H9 (cell line): ENCODE measurements around the gene IFIT1. TPM values are rescaled to one million over a fixed set of nuclear protein-coding genes. Genes with fewer than 3 reads are reported as not detected.

Experiments
- DNase-seq: peaks from one replicate; pipeline ENCODE4 v3.0.0-alpha.2; 2017
- H2AFZ ChIP-seq: one replicate; pipeline ENCODE4 v1.6.1; 2013; ENCODE audit warnings: mild to moderate bottlenecking, low read length, control low read depth, moderate library complexity
- H2AK5ac ChIP-seq: 2 replicates; pipeline ENCODE4 v1.6.1; 2013; ENCODE audit warnings: low read length, control low read depth, mixed read lengths; ENCODE audit not compliant: insufficient read length
- H2BK120ac ChIP-seq: one replicate; pipeline ENCODE4 v1.6.1; 2013; ENCODE audit warnings: low read depth, mild to moderate bottlenecking, low read length, control low read depth, inconsistent platforms; ENCODE audit not compliant: poor library complexity, severe bottlenecking
- H2BK12ac ChIP-seq: 2 replicates; pipeline ENCODE4 v1.6.1; 2013; ENCODE audit warnings: low read length, control low read depth, mixed read lengths, low read depth; ENCODE audit not compliant: insufficient read length
- H2BK15ac ChIP-seq: 2 replicates; pipeline ENCODE4 v1.6.1; 2013; ENCODE audit warnings: low read depth, low read length, control low read depth
- H2BK20ac ChIP-seq: one replicate; pipeline ENCODE4 v1.6.1; 2013; ENCODE audit warnings: low read depth, mild to moderate bottlenecking, low read length, control low read depth, inconsistent platforms; ENCODE audit not compliant: poor library complexity, severe bottlenecking
- H2BK5ac ChIP-seq: 2 replicates; pipeline ENCODE4 v1.6.1; 2013; ENCODE audit warnings: low read length, control low read depth, mixed read lengths; ENCODE audit not compliant: insufficient read length
- H3K14ac ChIP-seq: 2 replicates; pipeline ENCODE4 v1.6.1; 2013; ENCODE audit warnings: low read length, control low read depth; ENCODE audit not compliant: insufficient read depth
- H3K18ac ChIP-seq: 2 replicates; pipeline ENCODE4 v1.6.1; 2013; ENCODE audit warnings: low read depth, mild to moderate bottlenecking, mixed read lengths, low read length, control low read depth; ENCODE audit not compliant: insufficient read length
- H3K23ac ChIP-seq: 2 replicates; pipeline ENCODE4 v1.6.1; 2013; ENCODE audit warnings: low read length, control low read depth, mixed read lengths, low read depth; ENCODE audit not compliant: insufficient read length
- H3K23me2 ChIP-seq: 2 replicates; pipeline ENCODE4 v1.6.1; 2013; ENCODE audit warnings: low read depth, mild to moderate bottlenecking, mixed read lengths, low read length, control low read depth; ENCODE audit not compliant: insufficient read length, poor library complexity, severe bottlenecking
- H3K27ac ChIP-seq: 2 replicates; pipeline ENCODE4 v1.5.1; 2013; ENCODE audit warnings: low read length, control low read depth, mixed read lengths, low read depth; ENCODE audit not compliant: insufficient read length
- H3K27me3 ChIP-seq: 2 replicates; pipeline ENCODE4 v1.6.1; 2013; ENCODE audit warnings: low read length, control low read depth, inconsistent platforms; ENCODE audit not compliant: insufficient read depth
- H3K4ac ChIP-seq: 2 replicates; pipeline ENCODE4 v1.6.1; 2013; ENCODE audit warnings: low read depth, mild to moderate bottlenecking, control low read depth, inconsistent platforms, low read length, moderate library complexity
- H3K4me1 ChIP-seq: 2 replicates; pipeline ENCODE4 v1.6.1; 2013; ENCODE audit warnings: low read length, control low read depth, inconsistent platforms; ENCODE audit not compliant: insufficient read depth
- H3K4me2 ChIP-seq: 2 replicates; pipeline ENCODE4 v1.6.1; 2013; ENCODE audit warnings: low read length, control low read depth, mixed read lengths; ENCODE audit not compliant: insufficient read length, insufficient read depth
- H3K56ac ChIP-seq: 2 replicates; pipeline ENCODE4 v1.6.1; 2013; ENCODE audit warnings: low read depth, mild to moderate bottlenecking, mixed read lengths, low read length, control low read depth; ENCODE audit not compliant: insufficient read length
- H3K79me1 ChIP-seq: 2 replicates; pipeline ENCODE4 v1.6.1; 2013; ENCODE audit warnings: low read depth, mild to moderate bottlenecking, moderate library complexity, low read length, control low read depth, inconsistent platforms; ENCODE audit not compliant: insufficient read depth, poor library complexity, severe bottlenecking
- H3K79me2 ChIP-seq: 2 replicates; pipeline ENCODE4 v1.6.1; 2013; ENCODE audit warnings: low read length, control low read depth, inconsistent platforms; ENCODE audit not compliant: insufficient read depth
- H3K9ac ChIP-seq: 2 replicates; pipeline ENCODE4 v1.6.1; 2013; ENCODE audit warnings: low read length, control low read depth, mixed read lengths; ENCODE audit not compliant: insufficient read length; ENCODE audit errors: extremely low read depth
- H3K9me3 ChIP-seq: one replicate; pipeline ENCODE4 v1.6.1; 2013; ENCODE audit warnings: low read depth, low read length, inconsistent platforms; ENCODE audit not compliant: control insufficient read depth
- H3T11ph ChIP-seq: one replicate; pipeline ENCODE4 v1.6.1; 2013; ENCODE audit warnings: mild to moderate bottlenecking, low read length, control low read depth, inconsistent platforms
- H4K20me1 ChIP-seq: one replicate; pipeline ENCODE4 v1.6.1; 2013; ENCODE audit not compliant: control insufficient read depth, insufficient read length, insufficient read depth
- H4K5ac ChIP-seq: 2 replicates; pipeline ENCODE4 v1.6.1; 2013; ENCODE audit warnings: low read depth, mild to moderate bottlenecking, mixed read lengths, low read length, control low read depth; ENCODE audit not compliant: insufficient read length
- H4K8ac ChIP-seq: replicated peaks from 2 replicates; pipeline ENCODE4 v1.6.1; 2013; ENCODE audit warnings: low read length, control low read depth, mixed read lengths, low read depth; ENCODE audit not compliant: insufficient read length
- H4K91ac ChIP-seq: 2 replicates; pipeline ENCODE4 v1.6.1; 2013; ENCODE audit warnings: low read depth, mild to moderate bottlenecking, moderate library complexity, mixed read lengths, low read length, control low read depth; ENCODE audit not compliant: insufficient read length
- H3K27ac Mint-ChIP-seq, 3 experiments: 2 replicates in 2 of 3; 3 replicates in 1 of 3; pipeline ENCODE4 v1.8.0; 2020 to 2021; ENCODE audit warnings: mixed read lengths in 3 of 3, mild to moderate bottlenecking in 1 of 3, moderate library complexity in 1 of 3
- H3K27me3 Mint-ChIP-seq: 2 replicates; pipeline ENCODE4 v1.8.0; 2021; ENCODE audit warnings: low read depth, mild to moderate bottlenecking, moderate library complexity, mixed read lengths
- H3K36me3 Mint-ChIP-seq, 3 experiments: 2 replicates in 2 of 3; 3 replicates in 1 of 3; pipeline ENCODE4 v1.8.0; 2020 to 2021; ENCODE audit warnings: low read depth in 3 of 3, mixed read lengths in 3 of 3; ENCODE audit not compliant: insufficient read depth in 1 of 3
- H3K4me1 Mint-ChIP-seq, 2 experiments: 2 replicates each; pipeline ENCODE4 v1.8.0; 2020; ENCODE audit warnings: mixed read lengths in 2 of 2
- H3K4me3 Mint-ChIP-seq, 2 experiments: 2 replicates in 1 of 2; 3 replicates in 1 of 2; pipeline ENCODE4 v1.8.0; 2020 to 2021; ENCODE audit warnings: mild to moderate bottlenecking in 2 of 2, mixed read lengths in 2 of 2, moderate library complexity in 1 of 2
- H3K9me3 Mint-ChIP-seq, 2 experiments: 2 replicates in 1 of 2; 3 replicates in 1 of 2; pipeline ENCODE4 v1.8.0; 2020; ENCODE audit warnings: mild to moderate bottlenecking in 2 of 2, mixed read lengths in 2 of 2, moderate library complexity in 1 of 2
- CTCF ChIP-seq: fragments of 200-600 bp; sonication (generic); conservative IDR thresholded peaks from 3 replicates; pipeline ENCODE4 v1.8.0; 2021; ENCODE audit warnings: antibody characterized with exemption, mild to moderate bottlenecking
- WGBS: extraction: QIAGEN DNeasy Blood & Tissue Kit; methylation state at CpG from one replicate; pipeline ENCODE4 v1.1.7; 2013; ENCODE audit warnings: missing lambda C conversion rate, low lambda C conversion rate, mixed read lengths; ENCODE audit not compliant: insufficient read length; ENCODE audit errors: extremely low coverage; 5-methylcytosine and 5-hydroxymethylcytosine counted together
- total RNA-seq: library from RNA; stranded (reverse); gene quantifications from 2 replicates; pipeline ENCODE4 v1.2.1, GENCODE V29; 2021

IFIT1 gene
- total RNA-seq, 1 experiment from 2014 or later: 1.2 TPM

GRCh38 chr10:89357096-89357495, 35.3 kb upstream of the IFIT1 start:
- H3K27me3 ChIP-seq: no peaks in the 10 kb centered on the region
- no peak overlapping the region for H2AK5ac ChIP-seq
- no peak overlapping the region for H4K8ac ChIP-seq
- no peak overlapping the region for H3K18ac ChIP-seq
- H2BK12ac ChIP-seq: no peak overlapping the region
- no peak overlapping the region for H3K14ac ChIP-seq
- no peaks in the 10 kb centered on the region for H3K9me3 ChIP-seq
- no CpG with 5 or more reads among the region's 1 CpG for WGBS
- no peak overlapping the region for H4K91ac ChIP-seq
- H3K4me2 ChIP-seq: no peak overlapping the region
- H3K9ac ChIP-seq: no peak overlapping the region
- H3T11ph ChIP-seq: no peak overlapping the region
- H2BK20ac ChIP-seq: no peak overlapping the region
- H4K5ac ChIP-seq: no peak overlapping the region
- H3K27ac Mint-ChIP-seq: no peak overlapping the region; a peak in 1 of 7 replicates
- H3K4me3 Mint-ChIP-seq: no peak overlapping the region
- no peak overlapping the region for H2AFZ ChIP-seq
- no peaks in the 10 kb centered on the region for H3K79me1 ChIP-seq
- H3K27me3 Mint-ChIP-seq: no peaks in the 10 kb centered on the region
- H3K4me1 ChIP-seq: peaks cover 3% of the 10 kb centered on the region; the same call in 1 of the 2 replicates
- no peak for TF ChIP-seq CTCF
- H3K4ac ChIP-seq: no peak overlapping the region
- no peak overlapping the region for H2BK5ac ChIP-seq
- no peaks in the 10 kb centered on the region for H4K20me1 ChIP-seq
- no peaks in the 10 kb centered on the region for H3K23me2 ChIP-seq
- H3K4me1 Mint-ChIP-seq: peaks cover 10 to 16% of the 10 kb centered on the region in 2 experiments
- no peak overlapping the region for H2BK15ac ChIP-seq
- H3K27ac ChIP-seq: no peak overlapping the region
- H3K79me2 ChIP-seq: no peaks in the 10 kb centered on the region
- peaks cover 0 to 10% (median 10%) of the 10 kb centered on the region in 3 experiments; a peak in 5 of 7 replicates for H3K36me3 Mint-ChIP-seq
- DNase-seq: no peak
- no peak overlapping the region for H2BK120ac ChIP-seq
- H3K23ac ChIP-seq: no peak overlapping the region
- no peak overlapping the region for H3K56ac ChIP-seq
- H3K9me3 Mint-ChIP-seq: peaks cover 2 to 12% of the 10 kb centered on the region in 2 experiments; a peak in 3 of 5 replicates
